Activated naive CD8-positive, alpha-beta T cell treated with anti-CD3 and anti-CD28 coated beads, Interleukin-2, amount 50 U/mL, for 16 hours (primary cell): Measurements from ENCODE around the gene RPL27.
"Not testable (repeated sequence)": the region's sequence is repeated elsewhere in the genome, so short reads cannot be mapped to it uniquely, and the experiment has no call there.

Experiments used
- DNase-seq: peaks from one replicate; pipeline ENCODE4 v3.0.0-alpha.2; 2020; ENCODE audit warnings: low read depth, low spot score

RPL27 gene

DNA sequence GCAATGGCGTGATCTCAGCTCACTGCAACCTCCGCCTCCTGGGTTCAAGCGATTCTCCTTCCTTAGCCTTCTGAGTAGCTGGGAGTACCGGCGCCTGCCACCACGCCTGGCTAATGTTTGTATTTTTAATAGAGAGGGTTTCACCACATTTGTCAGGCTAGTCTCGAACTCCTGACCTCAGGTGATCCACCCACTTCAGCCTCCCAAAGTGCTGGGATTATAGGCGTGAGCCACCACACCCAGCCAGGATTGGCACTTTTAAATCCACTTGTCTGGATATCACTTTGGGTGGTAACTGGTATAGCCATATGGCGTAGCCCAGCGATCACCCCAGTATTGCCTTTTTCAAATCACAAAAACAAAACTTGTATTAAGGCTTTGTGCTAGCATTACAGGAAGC is 4.3 kb upstream of the RPL27 start:
- DNase-seq: not testable (repeated sequence)

DNA sequence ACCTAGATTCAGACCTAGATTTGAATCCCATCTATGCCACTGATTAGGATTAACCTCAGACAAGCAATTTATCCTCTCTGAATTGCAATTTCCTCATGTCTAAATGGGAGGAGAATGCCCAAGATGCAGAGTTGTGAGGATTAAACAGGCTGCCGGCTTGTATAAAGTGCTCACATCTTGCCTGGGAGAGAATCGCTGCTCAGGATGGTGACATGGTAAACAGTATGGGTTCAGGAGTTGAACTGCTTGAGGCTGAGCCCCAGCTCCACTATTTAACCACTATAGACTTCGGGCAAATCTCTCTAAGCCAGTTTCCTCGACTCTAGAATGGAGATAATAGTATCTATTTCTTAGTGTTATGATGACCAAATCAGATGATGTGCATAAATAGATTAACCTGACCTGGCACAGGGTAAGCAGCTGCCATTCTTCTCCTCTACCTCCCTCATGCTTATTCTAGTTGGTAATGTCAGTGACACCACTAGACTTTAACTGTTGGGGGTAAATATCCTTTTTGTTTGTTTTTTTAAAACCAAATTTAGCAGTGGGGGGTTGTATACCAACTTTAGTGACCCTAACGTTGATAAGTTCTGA is 732 bp upstream of the RPL27 start:
- no peak for DNase-seq

DNA sequence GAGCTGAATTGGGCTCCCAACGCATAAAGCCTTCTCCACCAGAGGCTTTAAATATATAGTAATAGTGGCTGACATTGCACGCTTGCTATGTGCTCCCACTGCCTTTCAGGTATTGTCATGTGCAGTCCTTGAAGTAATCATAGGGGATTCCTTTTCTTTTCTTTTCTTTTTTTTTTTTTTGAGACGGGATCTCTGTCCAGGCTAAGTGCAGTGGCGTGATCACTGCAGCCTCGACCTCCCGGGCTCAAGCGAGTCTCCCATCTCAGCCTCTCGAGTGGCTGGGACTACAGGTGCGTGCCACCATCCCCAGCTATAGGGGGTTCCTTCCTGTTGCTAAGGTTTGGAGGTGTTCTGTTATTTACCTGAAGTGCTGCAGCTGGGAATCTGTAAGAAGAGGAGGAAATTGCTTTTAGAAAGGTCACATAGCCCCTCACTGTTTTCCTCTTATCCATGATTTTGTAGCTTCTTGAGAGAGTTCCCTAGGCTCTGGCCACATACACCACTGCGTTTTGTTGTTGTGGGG is 845 bp downstream of the RPL27 start:
- no peak for DNase-seq

DNA sequence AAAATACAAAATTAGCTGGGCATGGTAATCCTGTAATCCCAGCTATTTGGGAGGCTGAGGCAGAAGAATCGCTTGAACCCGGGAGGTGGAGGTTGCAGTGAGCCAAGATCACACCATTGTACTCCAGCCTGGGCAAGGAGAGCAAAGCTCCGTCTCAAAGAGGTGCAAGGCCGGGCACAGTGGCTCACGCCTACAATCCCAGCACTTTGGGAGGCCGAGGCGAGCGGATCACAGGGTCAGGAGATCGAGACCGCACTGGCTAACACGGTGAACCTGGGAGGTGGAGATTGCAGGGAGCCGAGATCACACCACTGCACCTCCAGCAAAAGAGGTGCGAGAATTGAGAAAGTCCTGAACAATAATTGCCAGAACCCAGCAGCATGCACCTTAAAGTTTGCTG is 2.7 kb downstream of the RPL27 start:
- DNase-seq: not testable (repeated sequence)

DNA sequence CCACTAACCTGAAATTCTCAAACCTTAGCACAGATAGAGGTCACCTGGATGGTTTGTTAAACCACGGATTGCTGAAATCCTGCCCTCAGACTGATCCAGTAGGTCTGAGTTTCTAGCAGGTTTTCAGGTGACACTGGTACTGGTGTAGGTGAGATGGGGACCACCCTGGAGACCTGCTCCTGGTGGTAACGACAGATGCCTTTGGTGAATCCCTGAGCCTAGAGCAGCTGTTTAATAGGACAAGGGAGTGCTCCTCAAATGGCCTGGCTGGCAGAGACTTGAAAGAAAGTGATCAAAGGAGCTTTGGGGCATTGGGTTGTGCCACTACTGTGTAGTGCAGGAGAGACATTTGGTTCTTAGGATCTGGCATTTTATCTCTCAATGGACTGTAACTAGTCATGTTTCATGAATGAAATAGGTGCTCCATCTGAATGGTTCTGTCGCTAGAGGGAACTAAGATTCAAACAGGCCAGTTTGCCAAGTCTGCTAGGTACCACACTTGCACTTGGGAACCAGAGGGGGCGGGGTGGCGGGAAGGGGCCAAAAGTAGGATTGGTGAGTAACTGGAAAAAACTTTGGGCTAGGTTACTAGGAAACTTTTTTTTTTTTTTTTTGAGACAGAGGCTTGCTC is 5.4 kb downstream of the RPL27 start:
- DNase-seq: no peak

DNA sequence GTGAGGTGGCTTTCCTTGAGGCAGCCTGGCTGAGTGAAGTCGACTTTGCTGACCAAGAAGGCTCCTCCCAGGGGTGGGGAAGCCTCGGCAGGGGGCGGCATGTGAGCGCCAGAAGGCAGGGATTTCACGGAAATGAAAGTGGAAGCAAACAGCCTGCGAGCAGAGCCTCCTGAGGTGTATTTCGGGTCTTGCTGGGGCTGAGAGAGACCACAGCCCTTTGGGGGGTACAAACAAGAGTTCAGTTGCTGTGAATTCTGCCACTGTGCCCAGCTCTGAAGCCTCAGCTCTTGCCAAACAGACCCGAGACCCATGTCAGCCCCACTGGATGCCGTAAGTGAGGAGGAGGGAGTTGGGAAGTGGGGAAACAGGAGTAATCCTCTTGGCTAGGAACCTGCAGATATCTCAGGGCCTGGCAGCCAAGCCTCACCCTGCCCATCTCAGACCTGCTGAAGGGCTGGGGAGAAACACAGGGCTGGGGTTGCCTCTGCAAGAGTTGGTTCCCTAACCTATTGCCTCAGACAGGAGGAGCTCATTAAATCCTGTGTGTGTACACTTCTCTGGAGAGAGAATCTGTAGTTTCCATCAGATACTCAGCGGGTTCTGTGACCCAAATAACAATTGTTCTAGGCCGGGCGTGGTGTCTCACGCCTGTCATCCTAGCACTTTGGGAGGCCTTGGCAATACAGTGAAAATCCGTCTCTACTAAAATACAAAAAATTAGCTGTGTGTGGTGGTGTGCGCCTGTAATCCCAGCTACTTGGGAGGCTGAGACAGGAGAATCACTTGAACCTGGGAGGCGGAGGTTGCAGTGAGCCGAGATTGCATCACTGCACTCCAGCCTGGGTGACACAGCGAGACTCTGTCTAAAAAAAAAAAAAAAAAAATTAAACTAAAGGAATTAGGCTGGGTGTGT is 8.7 kb downstream of the RPL27 start, which contains the start of gene IFI35:
Gene IFI35, plus strand, starts transcription at position 146 of the 913 bp plus-strand sequence. Its CDS starts 164 bp downstream, at position 310.
- peak; percentile 76 for DNase-seq

DNA sequence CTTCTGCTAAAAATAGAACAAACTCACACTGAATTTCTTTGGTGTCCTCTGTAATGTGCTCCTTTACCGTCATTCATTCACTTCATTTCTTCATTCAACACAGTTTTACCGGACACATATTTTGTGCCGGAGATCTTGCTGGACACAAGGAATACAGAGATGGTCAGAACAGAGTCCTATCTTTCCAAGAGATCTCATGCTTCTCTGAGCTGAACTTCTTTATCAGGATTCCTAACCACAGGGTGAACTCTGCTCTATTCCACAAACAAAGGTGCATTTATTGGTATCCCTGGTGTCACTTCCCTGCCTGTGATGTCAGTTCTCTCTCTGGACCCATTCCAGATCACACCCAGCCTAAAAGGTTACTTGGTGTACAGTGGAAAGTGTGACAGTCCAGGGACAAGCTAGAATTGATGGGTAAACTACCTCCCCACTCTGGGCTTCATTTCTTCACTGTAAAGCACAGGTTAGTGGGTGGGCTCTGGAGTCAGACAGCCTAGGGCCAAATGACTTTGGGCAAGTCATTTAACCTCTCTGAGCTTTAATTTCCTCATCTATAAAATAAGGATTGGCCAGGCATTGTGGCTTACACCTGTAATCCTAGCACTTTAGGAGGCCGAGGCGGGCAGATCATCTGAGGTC is 12.6 kb downstream of the RPL27 start:
- DNase-seq: no peak

DNA sequence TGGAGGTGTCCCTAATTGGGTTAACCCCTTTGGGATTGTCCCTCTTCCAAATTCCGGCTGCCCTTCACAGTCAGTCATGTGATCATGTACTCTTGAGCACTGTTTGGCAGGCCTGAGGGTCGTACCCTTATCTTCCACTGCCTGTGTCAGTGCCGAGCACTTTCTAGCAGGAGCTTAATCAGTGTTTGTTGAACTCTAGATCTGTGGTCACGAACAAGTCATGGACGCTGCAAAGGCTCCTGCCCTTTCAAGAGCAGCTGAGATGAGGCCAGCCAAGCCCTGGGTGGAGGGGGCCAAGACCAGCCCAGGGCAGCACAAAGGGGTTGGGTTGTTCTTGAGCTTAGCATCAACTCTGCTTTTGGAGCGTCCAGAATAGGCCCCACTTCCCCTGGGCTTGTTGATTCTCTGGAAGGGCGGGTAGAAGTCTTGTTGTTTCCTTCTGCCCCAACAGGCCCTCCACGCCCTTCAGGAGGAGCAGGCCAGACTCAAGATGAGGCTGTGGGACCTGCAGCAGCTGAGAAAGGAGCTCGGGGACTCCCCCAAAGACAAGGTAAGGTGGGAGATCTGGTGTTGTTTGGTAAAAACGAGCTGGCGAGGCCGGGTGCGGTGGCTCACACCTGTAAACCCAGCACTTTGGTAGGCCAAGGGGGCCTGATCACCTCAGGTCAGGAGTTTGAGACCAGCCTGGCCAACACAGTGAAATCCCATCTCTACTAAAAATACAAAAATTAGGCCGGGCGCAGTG is 13.7 kb downstream of the RPL27 start:
- no peak for DNase-seq

DNA sequence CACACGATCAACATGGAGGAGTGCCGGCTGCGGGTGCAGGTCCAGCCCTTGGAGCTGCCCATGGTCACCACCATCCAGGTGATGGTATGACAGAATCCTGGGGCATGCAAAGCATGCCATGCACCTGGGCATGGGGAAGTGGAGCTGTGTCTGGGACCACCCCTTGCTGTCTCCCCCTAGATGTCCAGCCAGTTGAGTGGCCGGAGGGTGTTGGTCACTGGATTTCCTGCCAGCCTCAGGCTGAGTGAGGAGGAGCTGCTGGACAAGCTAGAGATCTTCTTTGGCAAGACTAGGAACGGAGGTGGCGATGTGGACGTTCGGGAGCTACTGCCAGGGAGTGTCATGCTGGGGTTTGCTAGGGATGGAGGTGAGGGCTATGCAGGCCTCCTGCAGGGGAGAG is 15.1 kb downstream of the RPL27 start:
- DNase-seq: no peak

DNA sequence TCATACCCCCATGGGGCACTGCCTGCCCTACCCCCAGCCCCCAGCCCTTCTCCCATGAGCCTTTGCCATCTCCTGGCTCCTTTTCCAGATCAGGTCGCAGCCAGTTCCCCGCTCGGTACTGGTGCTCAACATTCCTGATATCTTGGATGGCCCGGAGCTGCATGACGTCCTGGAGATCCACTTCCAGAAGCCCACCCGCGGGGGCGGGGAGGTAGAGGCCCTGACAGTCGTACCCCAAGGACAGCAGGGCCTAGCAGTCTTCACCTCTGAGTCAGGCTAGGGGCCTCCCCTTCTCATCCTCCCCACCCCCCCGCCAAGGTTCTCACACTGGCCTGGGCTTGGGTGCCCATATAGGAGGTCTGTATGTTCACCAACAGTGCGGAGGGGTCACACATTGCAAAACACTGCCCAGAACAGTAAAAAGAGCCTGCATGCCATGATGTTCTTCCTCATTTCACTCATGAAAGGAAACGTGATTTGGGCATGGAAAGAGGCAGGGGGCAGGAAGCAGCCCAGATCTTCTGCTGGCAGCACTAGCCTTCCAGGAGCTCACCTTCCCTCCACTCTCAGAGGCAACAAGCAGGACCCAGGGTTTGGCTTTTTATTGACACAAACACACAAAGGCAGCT is 15.9 kb downstream of the RPL27 start:
- DNase-seq: no peak

DNA sequence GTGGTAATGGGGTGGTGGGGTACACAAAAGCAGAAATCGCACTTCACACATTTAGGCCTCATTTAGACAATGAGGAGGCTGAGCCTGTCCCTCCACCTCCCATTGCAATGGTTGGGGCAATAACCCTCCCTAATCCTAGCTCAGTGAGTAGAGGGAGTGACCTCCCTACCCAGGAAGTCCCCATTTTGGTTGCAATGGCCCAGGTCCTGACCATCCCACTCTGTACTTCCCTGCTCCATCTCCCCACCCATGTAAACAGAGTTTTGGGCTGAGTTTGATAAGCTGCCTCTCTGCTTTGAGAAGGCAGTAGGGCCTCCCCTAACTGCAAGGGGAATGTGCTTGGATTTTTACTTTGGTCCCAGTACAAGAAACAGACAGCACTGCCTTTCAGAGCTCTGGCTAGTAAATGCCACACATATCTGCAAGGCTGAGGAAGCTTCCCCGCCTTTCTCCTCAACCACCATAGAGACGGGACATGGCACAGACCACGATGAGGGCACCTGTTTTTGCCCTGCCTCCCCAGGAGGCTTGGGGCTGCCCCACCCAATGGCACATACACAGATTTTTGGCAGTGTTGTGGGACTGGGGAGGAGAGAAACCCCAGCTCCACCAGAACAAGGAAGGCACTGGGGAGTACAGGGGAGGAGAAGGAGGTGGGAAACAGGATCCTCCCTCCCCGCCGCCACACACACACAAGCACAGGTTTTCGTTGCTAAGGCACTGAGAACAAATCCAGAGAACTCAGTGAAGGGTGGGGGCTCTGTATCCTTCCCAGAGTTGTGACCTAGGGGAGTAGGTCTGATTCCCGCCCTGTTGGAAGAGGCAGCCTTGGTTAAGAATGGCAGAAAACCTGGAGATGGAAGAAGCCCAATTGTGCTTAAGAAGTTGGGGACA is 16.7 kb downstream of the RPL27 start:
- no peak for DNase-seq

DNA sequence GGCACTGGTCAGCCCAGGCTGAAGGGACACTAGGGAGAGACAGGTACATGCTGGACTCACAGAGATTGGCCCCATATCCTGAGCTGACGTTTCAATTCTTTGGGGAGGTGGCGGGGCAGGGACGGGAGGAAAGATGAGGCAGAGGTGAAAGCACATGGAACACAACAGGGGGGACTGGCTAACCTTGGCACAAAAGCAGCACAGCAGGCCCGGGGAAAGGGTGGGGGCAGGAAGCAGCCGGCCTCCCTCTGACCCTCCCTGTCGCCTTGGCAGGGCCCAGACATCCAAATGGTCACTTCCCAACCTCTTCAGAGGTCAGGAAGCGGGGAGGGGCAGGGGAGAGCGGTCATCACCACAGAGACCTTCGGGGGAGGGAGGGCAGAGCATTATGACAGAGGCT is 17.4 kb downstream of the RPL27 start:
- no peak for DNase-seq

DNA sequence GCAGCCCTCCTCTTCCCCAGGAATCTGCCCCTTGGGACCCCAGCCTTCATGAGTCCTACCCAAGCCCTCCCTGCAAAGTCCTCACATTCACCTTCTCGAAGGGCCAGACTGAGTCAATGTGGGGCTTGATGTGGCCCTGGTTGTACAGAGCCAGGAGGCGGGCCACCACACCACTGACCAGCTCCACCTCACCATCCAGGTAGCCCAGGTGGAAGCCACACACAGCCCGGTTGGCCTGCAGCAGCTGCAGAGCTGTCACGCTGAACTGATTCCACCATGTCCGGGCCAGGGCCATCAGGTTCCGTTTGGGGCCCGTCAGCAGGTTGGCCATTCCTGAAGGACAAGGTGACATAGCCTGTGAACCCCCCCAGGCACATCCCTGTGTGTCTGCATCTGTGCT is 18.0 kb downstream of the RPL27 start:
- no peak for DNase-seq

DNA sequence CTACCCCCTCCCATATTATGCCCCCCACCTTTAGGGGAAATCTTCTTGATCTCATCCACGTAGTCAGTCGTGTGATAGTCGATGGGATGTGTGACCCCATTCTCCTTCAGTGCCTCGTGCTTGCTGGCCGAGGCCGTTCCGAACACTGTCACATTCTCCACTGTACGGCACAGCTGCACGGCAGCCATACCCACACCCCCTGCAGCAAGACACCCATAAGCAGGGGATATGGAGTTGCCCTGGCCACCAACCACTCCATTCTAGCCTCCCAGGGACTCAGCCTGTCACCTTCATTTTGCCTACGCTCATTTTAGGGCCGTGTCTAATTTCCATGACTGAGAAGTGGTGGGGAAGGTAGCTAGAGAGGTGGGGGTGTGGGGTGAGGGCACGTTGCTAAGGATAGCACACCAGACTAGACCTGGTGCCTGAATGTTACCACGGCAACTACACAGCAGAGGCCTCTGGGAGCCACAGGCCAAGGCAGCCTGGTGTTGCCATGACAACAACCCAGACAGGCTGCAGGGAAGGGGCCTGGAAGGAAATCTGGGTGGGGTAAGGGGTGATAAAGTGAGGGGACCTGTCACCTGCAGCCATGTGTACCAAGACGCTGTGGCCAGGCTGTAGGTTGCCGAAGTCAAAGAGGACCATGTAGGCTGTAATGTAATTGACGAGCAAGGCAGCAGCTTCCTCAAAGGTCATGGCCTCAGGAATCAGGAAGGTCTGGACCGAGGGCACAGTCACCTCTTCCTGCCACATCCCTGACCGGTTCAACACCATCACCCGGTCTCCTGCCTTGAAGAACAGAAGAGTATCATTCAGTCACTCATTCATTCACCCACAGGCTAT is 20.0 kb downstream of the RPL27 start:
- no peak for DNase-seq

DNA sequence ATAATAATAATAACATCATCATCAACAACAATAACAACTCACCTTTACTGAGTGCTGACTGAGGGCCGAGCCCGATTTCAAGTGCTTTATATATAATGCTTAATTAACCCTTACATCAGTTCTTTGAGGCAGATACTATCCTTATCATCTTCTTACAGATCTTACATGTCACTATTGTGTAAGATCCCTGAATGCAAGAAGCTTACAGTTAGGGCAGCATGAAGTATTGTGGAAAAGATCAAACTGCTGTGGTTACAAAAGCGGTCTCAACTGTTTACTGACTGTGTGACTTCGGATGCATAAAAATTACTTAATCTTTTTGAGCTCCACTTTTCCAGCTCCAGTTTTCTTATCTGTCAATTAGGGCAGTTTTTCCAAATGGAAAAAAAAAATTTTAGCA is 20.7 kb downstream of the RPL27 start:
- no peak for DNase-seq

DNA sequence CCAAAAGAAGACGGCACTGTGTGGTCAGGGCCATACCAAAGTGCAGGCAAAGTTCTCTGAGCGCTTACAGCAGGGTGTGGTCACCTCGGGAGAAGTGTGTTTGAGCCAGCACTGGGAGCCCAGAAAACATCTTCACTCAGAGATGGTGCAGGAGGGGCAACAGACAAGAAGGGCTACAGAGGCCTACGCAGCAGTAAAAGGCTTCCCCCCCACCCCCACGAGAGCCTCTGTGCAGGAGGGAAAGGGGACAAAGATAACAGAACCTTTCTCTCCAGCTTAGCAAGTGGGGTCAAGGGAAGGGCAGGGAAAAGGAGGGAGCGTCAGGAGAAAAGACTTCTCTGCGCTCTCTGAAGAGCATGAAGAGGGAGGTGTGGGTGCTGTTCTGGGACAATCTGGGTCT is 21.2 kb downstream of the RPL27 start:
- no peak for DNase-seq

DNA sequence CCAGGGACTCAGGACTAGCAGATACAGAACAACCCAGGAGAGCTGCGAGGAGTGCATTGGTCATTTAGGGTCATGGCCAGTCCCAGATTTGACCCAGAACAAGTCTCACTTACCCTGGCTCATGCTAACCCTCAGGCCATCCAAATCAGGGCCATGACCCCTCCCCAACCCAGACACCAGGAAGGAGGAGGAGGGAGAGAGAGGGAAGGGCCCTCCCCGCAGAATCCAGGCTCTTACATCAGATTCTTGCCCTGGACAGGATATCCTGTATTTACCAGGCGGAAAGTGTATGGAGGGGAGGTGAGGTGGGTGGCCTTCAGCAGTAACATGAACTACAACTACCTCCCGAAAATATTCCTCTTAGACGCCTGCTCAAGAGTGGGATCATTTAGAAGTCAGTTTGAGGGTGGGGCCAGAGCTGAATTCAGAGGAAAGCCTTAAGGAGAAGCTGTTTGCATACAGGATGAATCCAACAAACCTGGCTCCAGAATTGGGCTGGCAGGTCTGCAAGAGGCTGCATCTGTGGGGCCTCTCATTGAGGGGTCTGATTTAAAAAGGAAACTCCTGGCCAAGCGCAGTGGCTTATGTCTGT is 21.9 kb downstream of the RPL27 start:
- DNase-seq: no peak
